GM21737 (cell line): Measurements from ENCODE around the gene CCDC201.
"Not testable (repeated sequence)": the region's sequence is repeated elsewhere in the genome, so short reads cannot be mapped to it uniquely, and the experiment has no call there.

Experiments
- ATAC-seq: cut with Tn5 transposase; IDR thresholded peaks from one replicate; pipeline ENCODE4 v1.9.1; 2021; ENCODE audit warnings: mild to moderate bottlenecking, moderate library complexity; ENCODE audit not compliant: unreplicated experiment

The CCDC201 gene

DNA sequence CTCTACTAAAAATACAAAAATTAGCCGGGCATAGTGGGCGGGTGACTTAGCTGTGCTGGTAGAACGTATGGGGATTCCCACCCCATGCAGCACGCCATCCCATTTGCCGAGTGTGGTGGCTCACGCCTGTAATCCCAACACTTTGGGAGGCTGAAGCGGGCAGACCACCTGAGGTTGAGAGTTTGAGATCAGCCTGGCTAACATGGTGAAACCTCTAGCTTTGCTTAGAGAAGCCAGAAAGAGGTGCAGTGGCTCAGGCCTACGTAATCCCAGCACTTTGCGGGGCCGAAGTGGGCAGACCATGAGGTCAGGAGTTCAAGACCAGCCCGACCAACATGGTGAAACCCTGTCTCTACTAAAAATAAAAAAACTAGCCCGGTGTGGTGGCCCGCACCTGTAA, 45.2 kb downstream of the CCDC201 start:
- not testable (repeated sequence) for ATAC-seq

DNA sequence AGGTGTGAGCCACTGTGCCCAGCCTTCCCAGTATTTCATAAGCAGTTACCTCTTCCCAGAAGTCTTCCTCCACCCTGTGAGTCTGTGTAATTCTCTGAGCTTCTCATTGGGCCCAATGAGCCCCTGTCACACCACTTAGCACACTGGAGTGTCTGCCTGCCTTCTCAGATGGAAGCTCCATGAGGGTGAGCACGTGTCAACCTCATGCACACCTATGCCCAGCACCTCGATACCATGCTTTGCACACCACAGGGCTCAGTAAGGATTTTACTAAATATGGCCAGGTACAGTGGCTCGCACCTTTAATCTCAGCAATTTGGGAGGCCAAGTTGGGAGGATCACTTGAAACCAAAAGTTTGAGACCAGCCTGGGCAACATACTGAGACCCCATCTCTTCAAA, 46.3 kb downstream of the CCDC201 start:
- not testable (repeated sequence) for ATAC-seq

DNA sequence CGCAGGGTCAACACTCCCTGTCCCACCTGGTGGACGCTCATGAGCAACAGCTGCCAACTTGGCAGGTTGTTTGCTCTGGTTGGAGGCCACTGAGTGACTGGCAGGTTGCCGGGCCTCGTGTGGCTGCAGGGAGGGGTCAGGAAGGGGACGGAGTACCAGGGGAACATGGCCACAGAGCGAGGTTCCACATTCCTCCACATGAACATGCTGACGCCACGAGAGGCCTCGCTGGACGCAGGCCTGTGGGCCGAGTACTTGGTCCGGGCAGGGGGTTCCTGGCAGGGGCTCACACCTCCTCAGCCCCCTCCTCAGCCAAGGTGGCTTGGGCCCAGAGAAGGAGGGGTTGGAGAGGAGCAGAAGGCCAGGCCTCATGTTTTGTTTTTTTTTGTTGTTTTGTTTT, 54.1 kb downstream of the CCDC201 start:
- not testable (repeated sequence) for ATAC-seq

DNA sequence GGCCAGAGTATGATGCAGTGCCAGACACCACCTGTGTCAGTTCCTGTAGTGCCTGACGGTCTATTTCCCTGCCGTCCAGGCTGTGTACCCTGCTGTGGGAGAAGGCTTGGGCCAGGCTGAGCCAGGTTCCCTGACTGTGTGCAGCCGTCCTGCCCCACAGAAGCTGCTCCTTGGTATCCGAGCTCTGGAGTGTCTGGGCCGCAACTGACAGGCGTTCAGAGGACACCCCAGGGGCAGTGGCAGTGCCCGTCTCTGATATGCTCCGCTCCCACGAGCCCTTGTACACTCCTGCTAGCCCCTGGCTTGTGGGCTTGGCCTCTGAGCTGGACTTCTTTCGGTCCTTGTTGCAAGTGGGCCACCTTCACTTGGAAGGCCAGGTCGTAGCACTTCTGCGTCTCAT, 55.0 kb downstream of the CCDC201 start:
- not testable (repeated sequence) for ATAC-seq

DNA sequence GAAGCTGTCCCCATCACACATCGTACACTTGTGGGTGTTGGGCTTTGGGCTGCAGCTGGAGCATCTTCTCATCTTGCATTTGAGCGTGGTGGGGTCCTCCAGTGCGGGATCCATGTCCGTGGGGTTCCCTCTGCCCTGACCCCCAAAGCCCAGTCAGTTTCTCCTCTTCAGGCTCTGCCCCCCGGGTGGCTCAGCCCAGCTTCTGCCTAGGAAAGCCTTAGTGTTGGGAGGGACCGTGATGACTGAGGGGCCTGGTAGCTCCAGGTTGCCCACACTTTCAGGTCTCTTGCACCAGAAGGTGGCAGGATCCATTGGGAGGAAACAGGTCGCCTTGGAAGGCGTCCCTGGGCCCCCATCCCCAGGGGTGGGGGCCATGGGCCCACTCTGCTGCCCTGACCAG, 55.9 kb downstream of the CCDC201 start:
- ATAC-seq = not testable (repeated sequence)

DNA sequence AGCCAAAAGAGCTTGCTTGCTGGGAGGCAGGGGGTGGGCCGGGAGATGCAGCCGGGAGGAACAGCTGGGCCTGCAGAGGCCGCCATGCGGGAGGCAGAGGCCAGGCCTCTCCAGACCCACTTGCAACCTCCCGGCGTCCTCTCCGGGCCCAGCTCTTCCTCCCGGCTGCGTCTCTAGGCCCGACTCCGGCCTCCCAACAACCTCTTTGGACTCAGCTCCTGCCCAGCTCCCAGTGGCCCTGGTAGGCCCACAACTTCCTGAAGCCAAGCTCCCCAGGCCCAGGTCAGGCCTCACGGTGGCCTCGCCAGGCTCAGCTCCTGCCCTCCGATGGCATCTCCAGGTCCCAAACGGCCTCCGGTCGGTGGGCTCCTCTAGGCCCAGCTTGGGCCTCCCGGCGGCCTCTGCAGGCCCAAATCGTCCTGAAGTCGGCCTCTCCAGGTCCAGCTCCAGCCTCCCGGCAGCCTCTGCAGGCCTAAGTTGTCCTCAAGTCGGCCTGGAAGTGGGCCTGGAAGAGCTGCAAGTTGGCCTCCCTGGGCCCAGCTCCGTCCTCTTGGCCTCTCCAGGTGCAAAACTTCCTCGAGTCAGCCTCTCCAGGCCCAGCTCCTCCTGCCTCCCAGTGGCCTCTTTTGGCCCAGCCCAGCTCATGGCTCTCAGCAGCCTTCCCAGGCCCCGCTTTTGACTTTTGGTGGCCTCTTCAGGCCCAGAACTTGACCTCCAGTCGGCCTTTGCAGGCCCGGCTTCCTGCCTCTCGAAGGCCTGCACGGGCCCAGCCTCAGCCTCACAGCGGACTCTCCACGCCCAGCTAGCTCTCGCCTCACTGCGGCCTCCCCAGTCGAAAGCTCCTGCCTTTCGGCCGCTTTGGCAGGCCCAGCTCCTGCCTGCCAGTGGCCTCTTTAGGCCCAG, 58.4 kb downstream of the CCDC201 start:
- not testable (repeated sequence) for ATAC-seq

DNA sequence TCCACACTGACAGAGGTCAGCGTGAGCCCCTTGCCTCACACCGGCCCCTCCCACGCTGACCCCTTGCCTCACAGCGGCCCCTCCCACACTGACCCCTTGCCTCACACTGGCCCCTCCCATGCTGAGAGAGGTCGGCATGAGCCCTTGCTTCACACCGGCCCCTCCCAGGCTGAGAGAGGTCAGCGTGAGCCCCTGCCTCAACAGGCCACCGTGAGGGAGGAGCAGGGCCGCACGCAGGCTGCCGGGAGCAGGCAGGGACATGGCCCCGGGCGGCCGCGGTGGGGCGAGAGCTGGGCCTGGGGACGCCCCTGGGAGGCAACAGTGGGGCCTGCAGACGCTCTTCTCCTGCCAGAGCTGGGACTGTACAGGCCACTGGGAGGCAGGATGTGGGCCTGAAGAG, 59.1 kb downstream of the CCDC201 start:
- ATAC-seq = not testable (repeated sequence)

DNA sequence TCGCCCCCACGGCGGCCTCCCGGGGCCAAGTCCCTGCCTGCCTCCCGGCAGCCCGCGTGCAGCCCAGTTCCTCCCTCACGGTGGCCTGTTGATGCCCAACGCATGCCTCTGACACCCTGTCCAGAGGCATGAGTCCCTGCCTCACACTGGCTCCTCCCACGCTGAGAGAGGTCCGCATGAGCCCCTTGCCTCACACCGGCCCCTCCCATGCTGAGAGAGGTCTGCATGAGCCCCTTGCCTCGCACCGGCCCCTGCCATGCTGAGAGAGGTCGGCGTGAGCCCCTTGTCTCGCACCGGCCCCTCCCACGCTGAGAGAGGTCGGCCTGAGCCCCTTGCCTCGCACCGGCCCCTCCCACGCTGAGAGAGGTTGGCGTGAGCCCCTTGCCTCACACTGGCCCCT, 59.9 kb downstream of the CCDC201 start:
- no peak for ATAC-seq

DNA sequence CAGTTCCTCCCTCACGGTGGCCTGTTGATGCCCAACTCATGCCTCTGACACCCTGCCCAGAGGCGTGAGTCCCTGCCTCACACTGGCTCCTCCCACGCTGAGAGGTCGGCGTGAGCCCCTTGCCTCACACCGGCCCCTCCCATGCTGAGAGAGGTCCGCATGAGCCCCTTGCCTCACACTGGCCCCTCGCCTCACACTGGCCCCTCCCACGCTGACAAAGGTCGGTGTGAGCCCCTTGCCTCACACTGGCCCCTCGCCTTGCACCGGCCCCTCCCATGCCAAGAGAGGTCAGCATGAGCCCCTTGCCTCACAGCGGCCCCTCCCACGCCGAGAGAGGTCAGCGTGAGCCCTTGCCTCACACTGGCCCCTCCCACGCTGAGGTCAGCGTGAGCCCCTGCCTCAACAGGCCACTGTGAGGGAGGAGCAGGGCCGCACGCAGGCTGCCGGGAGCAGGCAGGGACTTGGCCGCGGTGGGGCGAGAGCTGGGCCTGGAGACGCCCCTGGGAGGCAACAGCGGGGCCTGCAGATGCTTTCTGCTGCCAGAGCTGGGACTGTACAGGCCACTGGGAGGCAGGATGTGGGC, 61.1 kb downstream of the CCDC201 start:
- ATAC-seq = not testable (repeated sequence)

DNA sequence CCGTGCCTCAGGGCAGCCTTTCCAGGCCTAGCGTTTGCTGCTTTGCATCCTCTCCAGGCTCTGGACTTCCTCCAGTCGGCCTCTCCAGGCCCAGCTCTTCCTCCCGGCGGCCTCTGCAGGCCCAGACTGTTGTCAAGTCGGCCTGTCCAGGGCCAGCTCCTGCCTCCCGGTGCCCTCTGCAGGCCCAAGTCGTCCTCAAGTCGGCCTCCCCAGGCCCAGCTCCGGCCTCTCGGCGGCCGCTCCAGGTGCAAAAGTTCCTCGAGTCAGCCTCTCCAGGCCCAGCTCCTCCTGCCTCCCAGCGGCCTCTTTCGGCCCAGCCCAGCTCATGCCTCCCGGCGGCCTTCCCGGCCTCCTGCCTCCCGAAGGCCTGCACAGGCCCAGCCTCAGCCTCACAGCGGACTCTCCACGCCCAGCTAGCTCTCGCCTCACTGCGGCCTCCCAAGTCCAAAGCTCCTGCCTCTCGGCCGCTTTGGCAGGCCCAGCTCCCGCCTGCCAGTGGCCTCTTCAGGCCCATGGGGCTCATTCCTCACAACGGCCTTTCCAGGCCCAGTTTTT, 62.4 kb downstream of the CCDC201 start:
- not testable (repeated sequence) for ATAC-seq
